GM23338 (cell line): ENCODE measurements around the gene ROGDI. TPM values are rescaled to one million over a fixed set of nuclear protein-coding genes. Genes with fewer than 3 reads are reported as not detected.

ENCODE experiments used
- ATAC-seq: fragments of 200-7000 bp; cut with Tn5 transposase; 3 replicates; pipeline ENCODE4 v1.9.1; 2020
- DNase-seq: peaks from one replicate; pipeline ENCODE4 v3.0.0-alpha.2; 2015; ENCODE audit warnings: low spot score
- H2AFZ ChIP-seq: fragments of 200-600 bp; sonication (generic); 2 replicates; pipeline ENCODE4 v1.8.0; 2016; ENCODE audit warnings: antibody characterized with exemption, mild to moderate bottlenecking, moderate library complexity
- H3F3A ChIP-seq: fragments of 200-600 bp; sonication (generic); replicated peaks from 2 replicates; pipeline ENCODE4 v1.8.0; 2017; ENCODE audit warnings: antibody characterized with exemption, mixed run types, low read depth
- H3K27ac ChIP-seq: fragments of 200-600 bp; sonication (generic); 2 replicates; pipeline ENCODE4 v1.6.1; 2016; ENCODE audit warnings: low read depth
- H3K27me3 ChIP-seq: fragments of 200-600 bp; sonication (generic); 2 replicates; pipeline ENCODE4 v1.8.0; 2016; ENCODE audit warnings: mild to moderate bottlenecking, mixed run types, moderate library complexity; ENCODE audit not compliant: insufficient read depth
- H3K36me3 ChIP-seq: fragments of 200-600 bp; sonication (generic); 2 replicates; pipeline ENCODE4 v1.8.0; 2016; ENCODE audit warnings: mild to moderate bottlenecking; ENCODE audit not compliant: insufficient read depth
- H3K4me1 ChIP-seq: fragments of 200-600 bp; sonication (generic); 2 replicates; pipeline ENCODE4 v1.8.0; 2016; ENCODE audit warnings: mild to moderate bottlenecking, moderate library complexity; ENCODE audit not compliant: insufficient read depth
- H3K4me2 ChIP-seq: fragments of 200-600 bp; sonication (generic); 2 replicates; pipeline ENCODE4 v1.7.1; 2017; ENCODE audit warnings: mixed run types
- H3K4me3 ChIP-seq: fragments of 200-600 bp; sonication (generic); 2 replicates; pipeline ENCODE4 v1.6.1; 2016; ENCODE audit warnings: mixed run types
- H3K79me2 ChIP-seq: fragments of 200-600 bp; sonication (generic); replicated peaks from 2 replicates; pipeline ENCODE4 v1.8.0; 2017; ENCODE audit warnings: mild to moderate bottlenecking; ENCODE audit not compliant: insufficient read depth
- H3K9me2 ChIP-seq: fragments of 200-600 bp; sonication (generic); 2 replicates; pipeline ENCODE4 v1.8.0; 2017; ENCODE audit not compliant: insufficient read depth
- H4K20me1 ChIP-seq: fragments of 200-600 bp; sonication (generic); replicated peaks from 2 replicates; pipeline ENCODE4 v1.8.0; 2017; ENCODE audit warnings: mild to moderate bottlenecking; ENCODE audit not compliant: insufficient read depth
- H3K27ac Mint-ChIP-seq: 2 replicates; pipeline ENCODE4 v1.8.0; 2020; ENCODE audit warnings: inconsistent platforms, mild to moderate bottlenecking, moderate library complexity, mixed read lengths
- H3K27me3 Mint-ChIP-seq: 3 replicates; pipeline ENCODE4 v1.8.0; 2022; ENCODE audit warnings: low read depth, mild to moderate bottlenecking, moderate library complexity, mixed read lengths, inconsistent platforms; ENCODE audit not compliant: insufficient read depth, poor library complexity
- H3K36me3 Mint-ChIP-seq: 3 replicates; pipeline ENCODE4 v1.8.0; 2021; ENCODE audit warnings: low read depth, mild to moderate bottlenecking, inconsistent platforms, moderate library complexity, mixed read lengths
- H3K4me1 Mint-ChIP-seq: 3 replicates; pipeline ENCODE4 v1.8.0; 2020; ENCODE audit warnings: mild to moderate bottlenecking, inconsistent platforms, mixed read lengths
- H3K4me3 Mint-ChIP-seq: 3 replicates; pipeline ENCODE4 v1.8.0; 2021; ENCODE audit warnings: moderate library complexity, mild to moderate bottlenecking, inconsistent platforms, mixed read lengths
- H3K9me3 Mint-ChIP-seq: 3 replicates; pipeline ENCODE4 v1.8.0; 2020; ENCODE audit warnings: moderate library complexity, mild to moderate bottlenecking, inconsistent platforms, mixed read lengths
- CREB1 ChIP-seq: fragments of 250-450 bp; sonication (Bioruptor Pico); IDR thresholded peaks from 2 replicates; pipeline ENCODE4 v1.5.0; 2020; ENCODE audit warnings: low read depth, mild to moderate bottlenecking, moderate library complexity
- CTCF ChIP-seq, 2 experiments: fragments of 200-600 bp in 1 of 2; sonication (generic) in 1 of 2; conservative IDR thresholded peaks; 2 replicates each; pipeline versions ENCODE4 v1.5.1 to v1.6.1; 2016 to 2017; ENCODE audit warnings: antibody characterized with exemption in 2 of 2, low read depth in 2 of 2, mild to moderate bottlenecking in 2 of 2, moderate library complexity in 1 of 2
- ETS1 ChIP-seq: IDR thresholded peaks from 2 replicates; pipeline ENCODE4 v1.6.1; 2016; ENCODE audit warnings: antibody characterized with exemption
- EZH2 ChIP-seq: fragments of 200-600 bp; sonication (generic); IDR thresholded peaks from one replicate; pipeline ENCODE4 v1.8.0; 2017; ENCODE audit warnings: antibody characterized with exemption, mild to moderate bottlenecking, low read depth; ENCODE audit not compliant: unreplicated experiment
- JUNB ChIP-seq: IDR thresholded peaks from one replicate; pipeline ENCODE4 v1.6.1; 2016; ENCODE audit warnings: antibody characterized with exemption; ENCODE audit not compliant: unreplicated experiment
- NANOG ChIP-seq: IDR thresholded peaks from 2 replicates; pipeline ENCODE4 v1.6.1; 2016; ENCODE audit warnings: antibody characterized with exemption, borderline replicate concordance
- POLR2AphosphoS5 ChIP-seq: IDR thresholded peaks from 2 replicates; pipeline ENCODE4 v1.6.1; 2016; ENCODE audit warnings: antibody characterized with exemption, low read depth
- REST ChIP-seq: IDR thresholded peaks from one replicate; pipeline ENCODE4 v1.6.1; 2018; ENCODE audit warnings: antibody characterized with exemption; ENCODE audit not compliant: unreplicated experiment
- STAT1 ChIP-seq: IDR thresholded peaks from one replicate; pipeline ENCODE4 v1.6.1; 2016; ENCODE audit warnings: antibody characterized with exemption; ENCODE audit not compliant: unreplicated experiment
- ZNF114 ChIP-seq: fragments of 250-450 bp; sonication (Bioruptor Pico); IDR thresholded peaks from 2 replicates; pipeline ENCODE4 v1.5.0; 2020; ENCODE audit warnings: mild to moderate bottlenecking, moderate library complexity
- polyA plus RNA-seq: library from polyadenylated mRNA; unstranded; fragments of >200 nt; fragmentation: Nextera tagmentation; extraction: Ambion mirVana; gene quantifications from 2 replicates; pipeline ENCODE4 v1.2.1, GENCODE V29; 2016
- total RNA-seq: library from RNA; depleted of rRNA; stranded (reverse); fragments of >200 nt; shearing (Covaris generic); gene quantifications from 2 replicates; pipeline ENCODE4 v1.2.3, GENCODE V29; 2014

Gene ROGDI
- total and polyA plus RNA-seq, 2 experiments from 2014 or later, result 30.3 to 38.8 TPM

- TF ChIP-seq CTCF (conservative IDR thresholded peaks at IDR 0.05; ENCODE audit: low read depth in 2 of 2) (no peak), NANOG (no peak), STAT1 (no peak), EZH2 (no peak)
Measured at GRCh38 chr16:4839942-4840341, 37.5 kb upstream of the ROGDI start (continued).

- H3K4me1 ChIP-seq, result no peaks in the 10 kb centered on the region
- no peak for TF ChIP-seq STAT1
- TF ChIP-seq CTCF (conservative IDR thresholded peaks at IDR 0.05; ENCODE audit: low read depth in 2 of 2), result no peak
- TF ChIP-seq ZNF114 (CRISPR knock-in tag), result no peak
- TF ChIP-seq JUNB, result no peak
- no peak for TF ChIP-seq CREB1
- no peak for TF ChIP-seq ETS1
- TF ChIP-seq POLR2AphosphoS5, result no peak
- no peak for TF ChIP-seq REST
- Mint-ChIP-seq H3K27me3 (peaks cover 2% of the 10 kb centered on the region), H3K4me3 (no peak overlapping the region), H3K9me3 (no peaks in the 10 kb centered on the region), H3K36me3 (peaks cover 68% of the 10 kb centered on the region), H3K4me1 (no peaks in the 10 kb centered on the region), H3K27ac (no peak overlapping the region)
- peaks cover 12% of the 10 kb centered on the region for H4K20me1 ChIP-seq
- H3K36me3 ChIP-seq, result peaks cover 38% of the 10 kb centered on the region
- H3K4me3 ChIP-seq, result no peak overlapping the region
- no peak overlapping the region for H3K27ac ChIP-seq
- 0 out of 2 replicates have a peak, but pooled peaks cover 16% of the 10 kb centered on the region for H3F3A ChIP-seq
- ATAC-seq (no peak), DNase-seq (no peak)
- H3K4me2 ChIP-seq, result no peak overlapping the region
- no peaks in the 10 kb centered on the region for H3K27me3 ChIP-seq
- H2AFZ ChIP-seq, result no peak overlapping the region
- peaks cover 27% of the 10 kb centered on the region for H3K79me2 ChIP-seq
- H3K9me2 ChIP-seq, result no peaks in the 10 kb centered on the region
Measured at GRCh38 chr16:4837733-4838501, 35.5 kb upstream of the ROGDI start.
